Inflammatory macrophage treated with lipopolysaccharide for 1 hour (primary cell): ENCODE results near the gene ENHO.
"Not testable (repeated sequence)": the region's sequence is repeated elsewhere in the genome, so short reads cannot be mapped to it uniquely, and the experiment has no call there.

Experiments used
- DNase-seq, 2 donors: peaks; one replicate each; pipeline ENCODE4 v3.0.0-alpha.2; 2020 to 2022

ENHO gene

GRCh38 chr9:34555002-34555348 lies 32.2 kb upstream of the ENHO start:
- DNase-seq: no peak

- no peak for DNase-seq
Measured at GRCh38 chr9:34554211-34555001, 31.6 kb upstream of the ENHO start.

- no peak for DNase-seq
Measured at GRCh38 chr9:34553511-34554021, 30.8 kb upstream of the ENHO start.

GRCh38 chr9:34552986-34553385 lies 30.2 kb upstream of the ENHO start:
- DNase-seq: no peak

GRCh38 chr9:34552606-34552981 lies 29.8 kb upstream of the ENHO start:
- DNase-seq: no peak

GRCh38 chr9:34551751-34552605 lies 29.2 kb upstream of the ENHO start:
- no peak for DNase-seq

GRCh38 chr9:34550681-34551270 lies 28.0 kb upstream of the ENHO start:
- no peak for DNase-seq

GRCh38 chr9:34550016-34550680 lies 27.4 kb upstream of the ENHO start:
- DNase-seq: no peak

- DNase-seq: no peak
Measured at GRCh38 chr9:34549407-34549732, 26.6 kb upstream of the ENHO start.

GRCh38 chr9:34547960-34548611 lies 25.3 kb upstream of the ENHO start:
- peak; percentile 22 to 56 for DNase-seq

- DNase-seq: peak; percentile 38 to 75
Measured at GRCh38 chr9:34546834-34547827, 24.3 kb upstream of the ENHO start.

- DNase-seq: no peak
Measured at GRCh38 chr9:34546102-34546833, 23.5 kb upstream of the ENHO start.

GRCh38 chr9:34545497-34545896 lies 22.7 kb upstream of the ENHO start:
- DNase-seq: no peak

- DNase-seq: no peak
Measured at GRCh38 chr9:34544035-34544434, 21.2 kb upstream of the ENHO start.

- no peak for DNase-seq
Measured at GRCh38 chr9:34541540-34541939, 18.8 kb upstream of the ENHO start.

- DNase-seq: no peak
Measured at GRCh38 chr9:34540827-34541226, 18.0 kb upstream of the ENHO start.

GRCh38 chr9:34536685-34537084 lies 13.9 kb upstream of the ENHO start:
- DNase-seq: no peak

GRCh38 chr9:34532041-34532440 lies 9.3 kb upstream of the ENHO start:
- DNase-seq: not testable (repeated sequence)

- no peak for DNase-seq
Measured at GRCh38 chr9:34526026-34526425, 3.2 kb upstream of the ENHO start.

- DNase-seq: no peak
Measured at GRCh38 chr9:34524349-34524748, 1.6 kb upstream of the ENHO start.
